ENCODE measurements around the gene ZNF583.

The ZNF583 gene

GRCh38 chr19:56398809-56399208 is 5.3 kb upstream of the ZNF583 start:
- no peak for TF ChIP-seq CTCF (IDR thresholded peaks at IDR 0.05; ENCODE audit: insufficient read depth, low read length, poor library complexity, severe bottlenecking)
- H3K4me3 ChIP-seq (replicated peaks; ENCODE audit: low read depth, low read length) = no peak overlapping the region
- H3K27me3 ChIP-seq (replicated peaks; ENCODE audit: control insufficient read depth, insufficient read depth, low read length) = no peaks in the 10 kb centered on the region
- DNase-seq (ENCODE audit: extremely low read depth, insufficient read length) = no peak
- peaks cover 2% of the 10 kb centered on the region for H3K36me3 ChIP-seq (ENCODE audit: control insufficient read depth, insufficient read depth, low read length)

DNA sequence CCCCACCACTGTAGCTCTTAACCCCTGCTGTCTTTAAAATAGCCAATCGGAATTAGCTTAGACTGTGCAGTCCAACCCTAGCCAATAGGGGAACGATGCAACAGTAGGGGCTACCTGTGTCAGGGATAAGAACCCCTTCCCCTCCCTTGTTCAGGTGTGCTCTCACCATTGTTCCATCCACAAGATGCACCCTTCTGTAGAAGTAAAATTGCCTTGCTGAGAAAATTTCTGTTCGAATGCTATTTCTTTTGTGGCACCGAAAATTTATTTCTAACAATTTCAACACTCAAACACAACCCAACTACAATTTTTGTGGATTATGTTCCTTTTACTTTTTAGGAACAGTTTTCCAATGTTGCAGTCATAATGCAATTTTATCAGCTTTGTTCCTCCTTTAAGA is 3.6 kb upstream of the ZNF583 start:
- Histone ChIP-seq H3K27me3 (replicated peaks; ENCODE audit: control insufficient read depth, insufficient read depth, low read length) (no peaks in the 10 kb centered on the region), H3K36me3 (ENCODE audit: control insufficient read depth, insufficient read depth, low read length) (peaks cover 2% of the 10 kb centered on the region), H3K4me3 (replicated peaks; ENCODE audit: low read depth, low read length) (no peak overlapping the region)
- no peak for DNase-seq (ENCODE audit: extremely low read depth, insufficient read length)
- no peak for TF ChIP-seq CTCF (IDR thresholded peaks at IDR 0.05; ENCODE audit: insufficient read depth, low read length, poor library complexity, severe bottlenecking)

DNA sequence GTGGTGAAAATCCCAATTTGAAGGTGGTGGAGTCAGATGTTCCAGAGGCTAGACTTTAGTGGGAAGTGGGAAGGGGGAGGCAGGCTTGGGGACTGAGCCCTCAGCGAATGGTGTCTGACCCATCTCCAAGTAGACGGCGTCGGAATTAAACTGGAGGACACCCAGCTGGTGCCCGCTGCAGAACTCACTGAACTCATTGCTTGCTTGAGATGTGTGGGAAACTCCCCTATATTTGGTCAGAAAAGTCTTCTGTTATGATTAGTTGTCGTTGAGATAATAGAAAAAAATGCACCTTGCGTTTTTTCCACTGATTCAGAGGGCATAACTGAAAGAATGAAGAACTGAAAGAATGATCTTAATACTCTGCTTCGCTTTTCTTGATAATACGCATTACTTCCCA is 871 bp upstream of the ZNF583 start:
- Histone ChIP-seq H3K36me3 (ENCODE audit: control insufficient read depth, insufficient read depth, low read length) (no peaks in the 10 kb centered on the region; the same call in 1 of the 2 replicates), H3K27me3 (replicated peaks; ENCODE audit: control insufficient read depth, insufficient read depth, low read length) (no peaks in the 10 kb centered on the region), H3K4me3 (replicated peaks; ENCODE audit: low read depth, low read length) (peak overlapping the region; percentile 89)
- DNase-seq (ENCODE audit: extremely low read depth, insufficient read length) = no peak
- no peak for TF ChIP-seq CTCF (IDR thresholded peaks at IDR 0.05; ENCODE audit: insufficient read depth, low read length, poor library complexity, severe bottlenecking)

DNA sequence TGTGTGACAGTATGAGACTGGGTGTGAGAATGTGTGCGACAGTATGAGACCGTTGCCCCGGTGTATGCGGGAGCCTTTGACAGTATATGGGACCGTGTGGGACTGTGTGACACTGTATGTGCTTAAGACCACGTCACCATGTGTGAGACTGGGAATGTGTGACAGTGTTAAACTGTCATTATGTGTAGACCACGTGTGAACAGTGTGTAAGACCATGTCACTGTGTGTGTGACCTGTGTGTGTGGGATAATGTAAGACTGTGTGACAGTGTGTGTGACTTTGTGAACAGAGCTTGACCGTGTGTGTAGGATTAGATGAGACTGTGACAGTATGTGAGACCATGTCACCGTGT is 549 bp downstream of the ZNF583 start:
- TF ChIP-seq CTCF (IDR thresholded peaks at IDR 0.05; ENCODE audit: insufficient read depth, low read length, poor library complexity, severe bottlenecking) = no peak
- Histone ChIP-seq H3K36me3 (ENCODE audit: control insufficient read depth, insufficient read depth, low read length) (no peaks in the 10 kb centered on the region; the same call in 1 of the 2 replicates), H3K4me3 (replicated peaks; ENCODE audit: low read depth, low read length) (peak overlapping the region; percentile 89), H3K27me3 (replicated peaks; ENCODE audit: control insufficient read depth, insufficient read depth, low read length) (no peaks in the 10 kb centered on the region)
- no peak for DNase-seq (ENCODE audit: extremely low read depth, insufficient read length)

DNA sequence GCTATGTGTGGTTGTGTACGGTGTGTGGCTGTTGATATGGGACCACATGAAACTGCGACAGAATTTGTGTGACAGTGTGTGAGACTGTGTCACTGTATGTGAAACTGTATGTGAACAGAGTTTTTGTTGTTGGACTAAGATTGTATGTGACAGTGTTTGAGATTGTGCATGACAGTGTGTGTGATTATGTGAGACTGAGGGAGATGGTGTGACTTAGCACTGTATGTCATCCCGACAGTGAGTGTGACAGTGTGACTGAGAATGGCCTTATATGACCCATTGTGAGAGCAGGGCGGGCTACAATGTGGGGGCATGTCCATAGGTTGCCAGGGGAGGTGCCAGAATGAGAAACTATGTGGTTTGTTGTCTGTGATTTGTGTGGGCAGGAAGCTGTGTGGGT is 930 bp downstream of the ZNF583 start:
- peak overlapping the region; percentile 89 for H3K4me3 ChIP-seq (replicated peaks; ENCODE audit: low read depth, low read length)

More for the DNA sequence above, 930 bp downstream of the ZNF583 start:
- TF ChIP-seq CTCF (IDR thresholded peaks at IDR 0.05; ENCODE audit: insufficient read depth, low read length, poor library complexity, severe bottlenecking) = no peak
- Histone ChIP-seq H3K36me3 (ENCODE audit: control insufficient read depth, insufficient read depth, low read length) (no peaks in the 10 kb centered on the region; the same call in 1 of the 2 replicates), H3K27me3 (replicated peaks; ENCODE audit: control insufficient read depth, insufficient read depth, low read length) (no peaks in the 10 kb centered on the region)
- DNase-seq (ENCODE audit: extremely low read depth, insufficient read length) = no peak

All from GM06990 (cell line).